Measurements from ENCODE around the gene PEX1.

GRCh38 chr7:92496876-92497275 lies 31.4 kb downstream of the PEX1 start:
- TF ChIP-seq CTCF (IDR thresholded peaks at IDR 0.05) (no peak), SREBF2 (IDR thresholded peaks at IDR 0.05) (no peak), ESRRA (IDR thresholded peaks at IDR 0.05; ENCODE audit: borderline replicate concordance, low read length) (no peak), MYC (IDR thresholded peaks at IDR 0.05; ENCODE audit: borderline replicate concordance, low read length) (no peak)

All from A549 (cell line).